Non-pigmented ciliary epithelial cell (primary cell): ENCODE measurements around the gene FAM120A.
"Not testable (repeated sequence)": the region's sequence is repeated elsewhere in the genome, so short reads cannot be mapped to it uniquely, and the experiment has no call there.

Experiments used
- DNase-seq: peaks from one replicate; pipeline ENCODE4 v3.0.0-alpha.2; 2010; ENCODE audit warnings: low read depth

The FAM120A gene, protein sequence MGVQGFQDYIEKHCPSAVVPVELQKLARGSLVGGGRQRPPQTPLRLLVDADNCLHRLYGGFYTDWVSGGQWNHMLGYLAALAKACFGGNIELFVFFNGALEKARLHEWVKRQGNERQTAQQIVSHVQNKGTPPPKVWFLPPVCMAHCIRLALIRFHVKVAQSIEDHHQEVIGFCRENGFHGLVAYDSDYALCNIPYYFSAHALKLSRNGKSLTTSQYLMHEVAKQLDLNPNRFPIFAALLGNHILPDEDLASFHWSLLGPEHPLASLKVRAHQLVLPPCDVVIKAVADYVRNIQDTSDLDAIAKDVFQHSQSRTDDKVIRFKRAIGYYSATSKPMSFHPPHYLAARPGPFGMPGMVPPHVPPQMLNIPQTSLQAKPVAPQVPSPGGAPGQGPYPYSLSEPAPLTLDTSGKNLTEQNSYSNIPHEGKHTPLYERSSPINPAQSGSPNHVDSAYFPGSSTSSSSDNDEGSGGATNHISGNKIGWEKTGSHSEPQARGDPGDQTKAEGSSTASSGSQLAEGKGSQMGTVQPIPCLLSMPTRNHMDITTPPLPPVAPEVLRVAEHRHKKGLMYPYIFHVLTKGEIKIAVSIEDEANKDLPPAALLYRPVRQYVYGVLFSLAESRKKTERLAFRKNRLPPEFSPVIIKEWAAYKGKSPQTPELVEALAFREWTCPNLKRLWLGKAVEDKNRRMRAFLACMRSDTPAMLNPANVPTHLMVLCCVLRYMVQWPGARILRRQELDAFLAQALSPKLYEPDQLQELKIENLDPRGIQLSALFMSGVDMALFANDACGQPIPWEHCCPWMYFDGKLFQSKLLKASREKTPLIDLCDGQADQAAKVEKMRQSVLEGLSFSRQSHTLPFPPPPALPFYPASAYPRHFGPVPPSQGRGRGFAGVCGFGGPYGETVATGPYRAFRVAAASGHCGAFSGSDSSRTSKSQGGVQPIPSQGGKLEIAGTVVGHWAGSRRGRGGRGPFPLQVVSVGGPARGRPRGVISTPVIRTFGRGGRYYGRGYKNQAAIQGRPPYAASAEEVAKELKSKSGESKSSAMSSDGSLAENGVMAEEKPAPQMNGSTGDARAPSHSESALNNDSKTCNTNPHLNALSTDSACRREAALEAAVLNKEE

DNA sequence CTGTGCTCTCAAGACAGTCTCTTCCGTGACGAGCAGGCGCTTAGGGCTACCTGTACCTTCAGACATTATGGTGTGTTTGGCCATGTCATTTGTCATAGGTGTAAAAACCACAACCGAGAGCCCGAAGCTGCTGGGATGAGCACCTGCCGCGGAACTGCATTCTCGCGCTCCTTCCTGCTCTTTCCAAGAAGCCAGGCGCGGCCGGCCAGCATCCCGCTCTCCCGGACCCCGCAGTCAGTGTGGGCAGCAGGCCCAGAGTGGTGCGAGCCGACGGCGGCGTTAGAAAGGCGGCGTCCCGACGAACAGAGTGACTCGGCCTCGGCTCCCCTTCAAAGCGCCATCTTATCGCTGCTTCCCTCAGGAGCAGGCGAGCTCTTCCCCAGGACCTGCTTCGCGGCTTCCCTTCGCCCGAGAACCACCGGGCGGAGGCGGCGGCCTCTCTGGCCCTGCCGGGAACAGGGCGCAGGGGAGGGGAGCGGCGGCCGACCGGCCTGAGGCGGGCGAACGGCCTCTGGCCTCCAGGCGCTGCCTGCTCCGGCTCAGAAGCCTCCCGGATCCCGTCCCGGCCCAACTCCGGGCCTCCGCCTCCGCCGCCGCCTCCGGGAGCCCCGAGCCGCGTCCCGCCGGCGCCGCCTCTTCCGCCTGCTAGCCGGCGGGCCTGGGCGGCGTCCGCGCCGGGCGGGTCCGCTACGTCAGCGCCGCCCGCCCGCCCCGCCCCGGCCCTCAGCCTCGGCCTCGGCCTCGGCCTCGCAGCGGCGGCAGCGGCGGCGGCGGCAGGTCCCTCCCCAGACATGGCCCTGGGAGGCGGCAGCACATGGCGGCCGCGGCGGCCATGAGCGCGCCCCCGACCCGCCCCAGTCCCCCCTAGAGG, at the start of gene FAM120A:
Gene FAM120A, plus strand, starts transcription at position 741 of the 871 bp plus-strand sequence. CDS start 231 bp downstream, outside the sequence.
- no peak for DNase-seq

DNA sequence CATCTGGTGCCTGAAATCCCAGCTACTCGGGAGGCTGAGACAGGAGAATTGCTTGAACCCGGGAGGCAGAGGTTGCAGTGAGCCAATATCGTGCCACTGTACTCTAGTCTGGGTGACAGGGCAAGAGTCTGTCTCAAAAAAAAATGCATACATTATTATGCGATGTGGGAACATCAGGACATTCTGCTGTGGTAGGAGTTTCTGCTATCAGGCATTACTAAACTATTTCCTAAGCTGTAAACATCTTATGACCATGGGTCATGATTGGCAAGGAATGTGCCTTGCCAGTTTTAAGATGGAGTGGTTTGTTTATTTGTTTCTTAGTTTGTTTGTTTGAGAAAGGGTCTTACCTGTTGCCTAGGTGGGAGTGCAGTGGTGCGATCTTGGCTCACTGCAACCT, 45.1 kb upstream of the FAM120A start:
- DNase-seq, result no peak

DNA sequence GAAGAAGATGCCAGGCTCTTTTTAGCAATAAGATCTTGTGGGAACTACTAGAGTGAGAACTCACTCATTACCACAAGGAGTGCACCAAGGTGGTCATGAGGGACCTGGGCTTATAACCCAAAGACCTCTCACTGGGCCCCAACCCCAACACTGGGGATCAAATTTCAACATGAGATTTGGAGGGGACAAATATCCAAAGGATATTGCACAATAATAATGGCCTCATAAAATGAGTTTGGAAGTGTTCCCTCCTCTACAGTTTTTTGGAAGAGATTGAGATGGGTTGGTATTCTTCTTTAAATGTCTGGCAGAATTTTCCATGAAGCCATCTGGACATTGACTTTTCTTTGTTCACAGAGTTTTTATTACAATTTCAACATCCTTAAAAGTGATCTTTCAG, 38.0 kb upstream of the FAM120A start:
- DNase-seq, result no peak

DNA sequence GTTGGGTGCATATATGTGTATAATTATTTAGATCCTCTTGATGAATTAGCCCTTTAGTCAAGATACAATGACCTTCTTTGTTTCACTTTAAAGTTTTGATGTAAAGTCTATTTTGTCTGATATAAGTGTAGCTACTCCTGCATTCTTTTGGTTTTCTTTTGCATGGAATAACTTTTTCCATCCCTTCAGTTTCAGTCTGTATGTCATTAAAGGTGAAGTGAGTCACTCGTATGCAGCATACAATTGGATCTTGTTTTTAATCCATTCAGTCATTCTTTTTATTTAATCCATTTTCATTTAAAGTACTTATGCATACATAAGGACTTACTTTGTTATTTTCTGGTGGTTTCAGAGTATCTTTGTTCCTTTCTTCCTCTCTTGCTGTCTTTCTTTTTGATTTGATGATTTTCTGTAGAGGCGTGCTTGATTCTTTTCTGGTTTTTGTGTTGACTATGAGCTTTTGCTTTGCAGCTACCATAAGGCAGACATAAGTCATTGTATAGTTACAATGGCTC, 36.3 kb upstream of the FAM120A start:
- no peak for DNase-seq

DNA sequence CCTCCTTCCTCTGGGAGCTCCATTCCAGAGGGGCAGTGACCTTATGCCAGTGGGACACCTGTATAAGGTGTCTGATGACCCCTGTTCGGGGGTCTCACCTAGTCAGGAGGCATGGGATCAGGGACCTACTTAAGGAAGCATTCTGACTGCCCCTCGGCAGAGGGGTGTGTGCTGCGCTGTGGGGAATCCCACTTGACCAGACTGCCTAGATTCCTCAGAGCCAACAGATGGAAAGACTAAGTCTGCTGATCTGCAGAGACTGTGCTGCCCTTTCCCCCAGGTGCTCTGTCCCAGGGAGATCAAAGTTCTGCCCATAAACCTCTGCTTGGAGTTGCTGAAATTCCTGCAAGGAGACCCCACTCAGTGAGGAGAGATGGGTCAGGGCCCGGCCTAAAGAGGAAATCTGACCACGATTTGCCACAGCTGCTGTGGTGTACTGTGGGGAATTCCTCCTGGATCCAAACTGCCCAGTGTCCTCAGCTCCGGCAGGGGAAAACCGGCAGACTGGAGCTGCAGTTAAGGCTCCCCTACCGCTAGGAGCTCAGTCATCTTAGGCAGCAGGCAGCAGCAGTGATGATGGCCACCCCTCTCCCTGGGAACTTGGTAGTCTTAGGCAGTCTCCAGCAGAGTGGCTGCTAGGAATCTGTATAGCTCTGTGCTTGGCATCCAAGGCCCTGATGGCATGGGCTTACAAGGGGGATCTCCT, 34.8 kb upstream of the FAM120A start:
- no peak for DNase-seq

DNA sequence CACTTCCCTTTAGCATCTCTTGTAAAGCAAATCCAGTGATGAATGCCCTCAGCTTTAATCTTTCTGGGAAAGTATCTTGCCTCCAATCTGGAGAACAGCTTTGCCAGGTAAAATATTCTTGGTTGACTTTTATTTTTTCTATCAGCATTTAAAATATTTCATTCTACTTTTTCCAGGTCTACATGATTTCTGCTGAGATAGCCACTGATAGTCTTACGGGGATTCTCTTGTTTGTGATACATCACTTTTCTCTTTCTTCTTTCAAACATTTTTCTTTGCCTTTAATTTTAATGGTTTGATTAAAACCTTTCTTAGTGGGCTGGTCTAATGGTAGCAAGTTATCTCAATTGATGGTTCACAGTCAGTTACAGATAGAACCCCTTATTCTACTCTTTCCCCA, 33.9 kb upstream of the FAM120A start:
- no peak for DNase-seq

DNA sequence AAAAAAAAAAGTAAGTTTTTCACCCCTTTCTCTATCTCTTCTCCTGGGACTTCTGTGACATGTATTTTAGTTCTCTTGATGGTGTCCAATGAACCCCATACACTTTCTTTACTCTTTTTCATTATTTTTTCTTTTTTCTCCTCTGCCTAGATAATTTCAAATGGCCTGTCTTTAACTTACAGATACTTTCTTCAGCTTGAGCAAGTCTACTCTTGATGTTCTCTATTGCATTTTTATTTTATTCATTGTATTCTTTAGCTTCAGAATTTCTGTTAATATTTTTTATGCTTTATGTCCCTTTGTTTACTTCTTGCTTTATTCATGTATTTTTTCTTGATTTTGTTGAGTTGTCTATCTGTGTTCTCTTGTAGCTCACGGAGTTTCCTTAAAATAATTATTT, 32.5 kb upstream of the FAM120A start:
- no peak for DNase-seq

DNA sequence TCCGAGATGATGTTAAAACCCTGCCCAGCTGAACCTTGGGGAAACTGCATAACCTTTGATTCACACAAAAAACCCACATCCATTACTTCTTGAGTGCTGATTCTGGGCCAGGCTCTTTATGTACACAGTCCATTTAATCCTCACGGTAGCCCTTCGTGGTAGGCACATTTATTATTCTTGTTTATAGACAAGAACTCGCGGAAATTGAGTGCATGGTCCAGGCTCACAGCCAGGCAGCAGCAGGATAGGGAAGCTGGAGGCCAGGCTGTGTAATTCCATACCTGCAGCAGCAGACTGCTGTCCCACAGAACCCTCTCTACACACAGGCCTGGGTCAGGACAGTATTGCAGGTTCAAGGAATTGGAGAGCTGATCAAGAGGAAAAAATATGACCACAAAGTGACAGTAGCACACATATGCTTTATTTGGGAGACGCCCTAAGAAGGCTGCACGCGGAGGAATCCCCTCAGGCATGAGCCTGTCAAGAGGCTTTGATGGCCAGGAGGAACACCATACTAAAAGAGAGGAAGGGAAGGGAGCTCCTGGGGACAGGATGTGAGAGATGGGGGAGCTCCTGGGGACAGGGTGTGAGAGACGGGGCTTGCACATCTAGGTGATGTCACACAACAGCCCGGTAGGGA, 28.4 kb upstream of the FAM120A start:
- DNase-seq, result no peak

DNA sequence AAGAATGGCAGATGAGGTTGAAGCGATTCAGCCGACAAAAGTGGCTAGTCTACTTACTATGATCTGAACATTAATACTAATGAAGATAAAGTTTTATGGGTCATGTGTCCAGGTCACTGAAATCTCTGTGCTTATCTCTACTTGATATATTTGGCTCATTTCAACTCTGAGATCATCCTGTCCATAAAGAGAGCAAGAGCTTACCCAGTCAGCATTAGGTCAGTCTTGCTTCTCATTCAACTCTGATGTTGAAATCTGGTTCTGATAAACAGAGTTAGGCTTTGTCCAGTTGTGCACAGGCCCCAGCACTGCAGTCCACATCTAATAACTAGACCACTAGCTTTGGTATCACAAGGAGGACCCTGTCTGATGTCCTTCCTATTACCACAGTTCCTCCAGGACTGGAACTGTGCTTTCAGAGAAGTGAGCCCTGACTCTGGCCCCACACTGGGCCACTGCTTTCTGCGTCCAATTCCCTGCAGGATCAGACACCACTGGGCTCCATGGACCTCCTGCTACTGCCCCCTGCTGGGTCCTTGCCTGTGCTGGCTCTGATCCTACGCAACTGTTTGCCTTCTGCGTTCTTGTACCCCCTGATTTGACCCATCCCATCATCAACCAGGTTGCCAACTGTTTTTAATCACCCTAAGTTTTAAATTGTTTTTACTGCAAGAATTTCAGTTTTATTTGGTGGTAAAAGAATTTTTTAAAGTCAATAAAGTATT, 23.7 kb upstream of the FAM120A start:
- DNase-seq, result no peak

DNA sequence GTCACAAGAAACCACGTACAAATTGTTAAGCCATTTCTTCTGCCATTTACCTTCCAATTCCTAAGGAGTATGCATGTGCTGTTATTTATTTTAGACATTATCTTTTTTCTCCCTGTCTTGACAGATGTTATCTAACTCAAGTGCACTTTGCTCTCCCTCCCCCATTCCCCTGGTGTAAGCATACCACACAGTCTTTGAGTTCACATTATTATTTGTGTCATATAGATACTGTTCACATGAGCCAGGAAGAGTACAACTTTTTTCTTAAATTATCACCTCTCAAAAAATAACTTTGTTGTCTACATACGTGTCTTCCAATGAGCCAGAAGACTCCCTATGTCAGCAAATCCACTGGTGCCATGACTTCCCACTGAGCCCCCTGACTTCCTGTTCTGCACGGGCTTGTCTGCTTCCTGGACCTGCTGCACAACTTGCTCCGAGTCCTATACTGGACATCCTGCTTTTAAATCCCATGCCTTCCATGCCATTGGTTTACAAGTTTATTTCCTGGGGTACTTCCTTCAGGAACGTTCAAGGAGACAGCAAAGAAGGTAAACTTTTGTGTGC, 19.9 kb upstream of the FAM120A start:
- no peak for DNase-seq

DNA sequence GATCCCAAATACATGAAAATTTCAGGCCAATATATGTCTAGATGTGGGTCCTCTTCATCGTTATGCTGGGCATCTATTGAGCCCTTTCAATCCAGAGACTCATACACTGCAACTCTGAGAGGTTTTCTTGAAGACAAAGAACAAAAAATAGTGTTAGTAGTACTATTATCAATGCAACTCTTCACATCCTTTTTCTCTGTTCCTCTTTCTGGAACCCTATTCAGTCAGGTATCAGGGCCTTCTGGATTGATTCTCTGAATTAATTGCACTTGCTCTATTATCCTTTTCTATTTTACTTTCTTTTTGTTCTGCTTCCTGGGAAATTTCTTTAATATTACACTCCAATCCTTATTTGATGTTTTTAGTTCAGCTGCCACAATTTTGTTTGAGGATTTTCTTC, 18.5 kb upstream of the FAM120A start:
- DNase-seq, result no peak

DNA sequence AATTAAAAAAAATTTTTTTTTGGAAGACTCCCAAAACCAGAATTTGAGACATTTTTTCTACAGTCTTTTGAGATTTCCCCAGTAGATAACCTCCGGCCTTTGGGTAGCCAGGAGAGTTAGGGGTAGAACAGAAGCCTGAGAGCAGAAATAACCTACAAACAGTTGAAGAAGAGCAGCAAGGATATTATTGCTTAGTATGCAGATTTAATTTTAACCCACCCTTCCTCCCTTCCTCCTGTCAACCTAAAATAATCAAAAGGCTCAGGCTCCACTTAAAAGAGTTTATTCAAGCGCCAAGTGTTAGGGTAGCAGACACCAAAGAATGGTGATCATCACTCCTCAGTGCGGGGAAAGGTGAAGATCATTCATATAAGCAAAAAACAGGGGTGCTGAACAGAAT, 17.4 kb upstream of the FAM120A start:
- DNase-seq, result no peak

DNA sequence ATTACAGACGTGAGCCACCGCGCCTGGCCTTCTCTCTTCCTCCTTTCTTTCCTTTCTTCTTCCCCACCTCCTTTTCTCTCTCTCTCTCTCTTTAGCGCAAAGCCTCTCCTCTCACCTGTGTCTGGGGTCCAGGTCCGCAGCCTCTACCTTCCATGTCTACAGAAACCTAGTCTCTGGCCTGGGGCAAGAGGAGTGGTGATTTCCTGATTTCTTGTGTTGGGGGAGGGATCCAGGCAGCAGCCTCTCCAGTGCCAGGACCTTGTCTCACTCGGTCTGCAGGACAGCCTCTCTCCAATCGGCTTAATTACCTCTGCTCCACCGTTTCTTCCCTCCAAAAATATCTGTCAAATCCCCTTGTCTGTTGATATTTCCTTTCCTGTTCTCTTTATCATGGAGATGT, 16.1 kb upstream of the FAM120A start:
- DNase-seq, result no peak

DNA sequence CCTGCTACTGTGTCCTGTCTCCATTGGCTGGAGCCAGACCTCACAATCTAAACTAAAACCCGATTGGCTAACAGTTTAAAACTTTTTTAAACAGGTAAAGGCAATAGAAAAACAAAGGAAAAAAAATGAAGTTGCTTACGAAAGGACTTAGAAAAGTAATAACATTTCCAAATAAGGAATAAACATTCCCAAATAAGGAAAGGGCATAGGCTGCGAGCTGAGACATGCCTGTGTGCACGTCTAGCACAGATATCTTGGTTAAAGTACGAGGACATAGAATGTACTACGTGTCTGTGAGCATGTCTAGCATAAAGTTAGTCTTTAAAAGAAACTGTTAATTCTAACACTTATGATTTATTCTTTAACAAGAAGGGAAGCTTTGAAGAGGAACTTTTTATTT, 15.3 kb upstream of the FAM120A start:
- no peak for DNase-seq

DNA sequence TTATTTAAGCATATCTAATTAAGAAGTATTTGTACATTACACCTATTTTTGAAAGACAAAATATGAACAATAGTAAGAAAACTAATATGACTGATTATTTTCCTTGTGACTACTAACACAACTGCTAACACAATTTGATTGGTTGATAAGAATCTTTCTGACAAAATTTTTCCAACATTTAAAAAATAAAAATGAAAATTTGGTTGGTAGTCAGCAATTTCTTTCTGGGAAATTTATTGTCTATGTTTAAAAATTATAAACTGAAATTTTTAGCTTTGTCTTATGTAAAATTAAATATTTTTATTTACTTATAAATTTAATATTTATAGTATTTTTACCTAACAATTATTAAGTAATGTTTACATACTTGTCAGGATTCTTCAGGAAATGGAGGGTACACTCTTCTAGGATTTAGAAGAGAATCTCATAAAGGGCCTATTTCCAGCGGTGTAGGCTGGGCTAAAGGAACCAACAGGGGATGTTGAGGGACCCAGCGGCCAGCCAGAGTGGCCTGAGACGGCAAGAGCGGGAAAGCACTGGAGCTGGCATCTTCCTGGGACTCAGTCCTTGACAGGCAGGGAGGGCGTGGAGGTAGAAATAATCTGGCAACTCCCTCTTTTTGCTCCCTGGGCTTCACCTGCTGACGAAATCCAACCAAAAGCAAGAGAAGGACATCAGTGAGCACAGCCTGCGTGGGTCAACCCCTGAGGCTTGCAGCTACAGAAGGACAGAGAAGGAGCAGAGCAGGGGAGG, 14.7 kb upstream of the FAM120A start:
- DNase-seq, result no peak

DNA sequence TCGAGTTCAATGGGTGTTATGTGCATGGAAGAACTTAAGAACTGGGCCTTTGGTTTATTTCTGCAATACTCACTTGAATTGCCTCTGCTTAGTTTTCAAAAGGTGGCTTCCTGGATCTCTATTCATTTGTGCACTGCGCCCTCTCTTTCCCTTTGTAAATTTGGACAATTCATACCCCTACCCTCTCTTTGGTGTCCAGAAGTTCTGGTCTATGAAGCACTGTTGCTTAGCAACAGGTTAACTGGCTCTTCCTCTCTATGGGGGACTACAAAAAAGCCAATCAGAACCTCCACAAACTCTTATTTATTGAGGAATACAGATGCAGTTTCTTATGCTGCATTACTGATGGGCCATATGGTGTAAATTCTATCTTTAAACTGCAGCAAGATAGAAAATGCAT, 13.5 kb upstream of the FAM120A start:
- DNase-seq, result no peak

DNA sequence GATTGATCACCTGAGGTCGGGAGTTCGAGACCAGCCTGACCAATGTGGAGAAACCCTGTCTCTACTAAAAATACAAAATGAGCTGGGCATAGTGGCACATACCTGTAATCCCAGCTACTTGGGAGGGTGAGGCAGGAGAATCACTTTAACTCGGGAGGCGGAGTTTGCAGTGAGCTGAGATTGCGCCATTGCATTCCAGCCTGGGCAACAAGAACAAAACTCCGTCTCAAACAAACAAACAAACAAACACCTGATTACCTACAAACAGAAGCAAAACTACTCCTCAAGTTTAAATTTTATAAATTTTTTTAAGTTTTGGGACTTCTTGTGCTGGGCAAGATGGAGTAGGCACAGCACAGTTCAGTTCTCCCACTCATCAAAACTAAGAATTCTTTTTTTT, 12.2 kb upstream of the FAM120A start:
- not testable (repeated sequence) for DNase-seq

DNA sequence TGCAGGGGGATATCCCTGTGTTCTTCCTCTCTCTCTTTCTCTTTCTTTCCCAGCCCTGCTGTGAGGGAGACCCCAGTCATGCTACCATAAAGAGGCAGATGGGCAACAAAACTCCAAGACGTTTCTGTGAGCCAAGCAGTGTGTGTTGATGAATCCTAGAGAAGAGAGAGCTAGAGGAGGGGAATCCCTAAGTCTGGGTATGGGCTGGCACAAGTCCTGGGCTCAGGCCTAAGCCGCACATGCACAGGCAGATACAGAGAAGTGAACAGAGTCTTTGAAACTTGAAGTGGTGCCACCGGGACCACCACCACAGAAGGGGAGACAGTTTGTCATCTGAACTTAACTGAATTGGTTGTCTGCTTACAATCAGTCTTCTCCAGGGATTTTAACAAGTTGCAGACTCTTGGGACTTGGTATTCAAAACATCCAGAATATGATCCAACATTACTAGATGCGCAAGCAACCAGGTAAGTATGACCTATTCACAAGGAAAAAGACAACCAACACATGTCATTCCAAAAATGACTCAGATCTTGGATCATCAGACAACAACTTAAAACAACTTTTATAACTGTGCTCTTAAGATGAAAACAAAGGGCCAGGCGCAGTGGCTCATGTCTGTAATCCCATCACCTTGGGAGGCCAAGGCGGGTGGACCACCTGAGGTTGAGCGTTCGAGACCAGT, 10.4 kb upstream of the FAM120A start:
- DNase-seq, result no peak
